ENCODE results near the gene SPATA18. TPM values are rescaled to one million over a fixed set of nuclear protein-coding genes. Genes with fewer than 3 reads are reported as not detected.

The SPATA18 gene
- total and polyA plus RNA-seq, 2 of the 8 experiments (the other 6 are each of a cell fraction or from before 2014, with no cell fraction given), result 1.4 to 2.4 TPM

DNA sequence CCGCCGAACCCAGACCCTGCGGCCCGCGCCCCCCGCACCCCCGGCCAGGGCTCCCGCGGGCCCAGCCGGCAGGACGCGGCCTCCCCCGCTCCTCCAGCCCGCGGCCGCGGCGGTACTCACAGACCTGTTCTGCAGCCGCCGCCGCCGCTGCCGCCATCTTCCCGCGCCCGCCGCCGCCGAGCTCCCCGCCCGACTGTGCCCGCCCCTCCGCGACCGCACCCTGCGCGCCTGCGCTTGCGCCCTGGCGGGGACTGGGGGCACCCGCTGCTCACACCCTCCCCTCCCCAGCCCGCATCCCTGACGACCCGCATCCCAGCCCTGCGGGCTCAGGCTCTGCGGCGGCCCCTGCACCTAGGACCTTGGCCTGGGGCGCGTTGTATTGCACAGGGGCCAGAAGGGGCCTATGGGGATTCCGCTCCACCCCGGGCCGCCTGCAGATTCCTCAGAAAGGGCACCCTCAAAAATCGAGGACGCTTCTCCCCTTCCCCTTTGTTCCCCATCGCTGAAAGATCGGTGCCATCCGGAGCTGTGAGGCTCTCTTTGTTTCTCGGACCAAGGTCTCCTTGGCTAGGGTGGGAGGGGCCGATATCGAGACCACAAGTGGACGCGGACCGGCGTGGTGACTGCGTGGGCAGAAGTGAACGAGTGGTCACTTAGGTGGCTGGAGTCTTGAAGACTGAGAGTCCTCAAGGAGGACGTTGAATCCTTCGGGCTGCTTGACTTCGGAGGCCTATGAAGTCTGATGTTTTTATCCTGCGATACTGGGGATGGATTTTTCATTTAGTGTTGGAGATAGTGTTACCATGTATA is 12.8 kb upstream of the SPATA18 start, which contains the start of gene SGCB:
SGCB (minus strand) TSS at position 197 of the 810 bp plus-strand sequence; CDS start at position 157, 40 bp downstream.
- Histone ChIP-seq H3K4ac (replicated peaks; ENCODE audit: insufficient read length, low read depth, low read length) (peak within 1 kb of the TSS; percentile 58), H2BK20ac (ENCODE audit: low read length) (no peak within 1 kb of the TSS), H2BK120ac (replicated peaks; ENCODE audit: low read depth, low read length) (no peak within 1 kb of the TSS), H3K14ac (ENCODE audit: insufficient read length) (no peak within 1 kb of the TSS), H3K4me3 (ENCODE audit: extremely low read depth in 1 of 4, insufficient read depth in 2 of 4, low read depth in 3 of 4, low read length in 4 of 4) (peak within 1 kb of the TSS; percentile 41 to 81 (median 68)), H3K9ac (replicated peaks in 1 of 4; ENCODE audit: extremely low read depth in 1 of 4, low read depth in 3 of 4, low read length in 3 of 4) (peak within 1 kb of the TSS; percentile 55 to 76 (median 70)), H3K23me2 (ENCODE audit: low read depth, low read length) (peaks cover 5% of the 10 kb centered on the region; the same call in 1 of the 2 replicates), H4K20me1 (replicated peaks in 1 of 2; ENCODE audit: control insufficient read depth in 1 of 2, insufficient read depth in 2 of 2, low read length in 2 of 2) (peaks cover 0 to 4% of the 10 kb centered on the region in 2 experiments), H2AFZ (ENCODE audit: low read length) (peak within 1 kb of the TSS; percentile 62), H3K23ac (ENCODE audit: insufficient read length) (no peak within 1 kb of the TSS), H2BK15ac (ENCODE audit: low read length) (peak within 1 kb of the TSS; percentile 67; the same call in 1 of the 2 replicates), H3K9me3 (ENCODE audit: insufficient read depth in 2 of 2, low read depth in 1 of 2, low read length in 1 of 2) (no peaks in the 10 kb centered on the region), H3K56ac (replicated peaks; ENCODE audit: insufficient read length, low read depth, low read length) (peak within 1 kb of the TSS; percentile 10), H3K27me3 (replicated peaks in 1 of 4; ENCODE audit: control insufficient read depth in 3 of 4, extremely low read depth in 1 of 4, insufficient read depth in 3 of 4, low read length in 3 of 4) (no peaks in the 10 kb centered on the region; a peak in 2 of 7 replicates), H3K79me1 (ENCODE audit: low read depth, low read length) (peaks cover 9% of the 10 kb centered on the region), H3K18ac (ENCODE audit: extremely low read depth, low read length) (peak within 1 kb of the TSS; percentile 68; the same call in 1 of the 2 replicates), H2BK5ac (ENCODE audit: low read depth, low read length) (peak within 1 kb of the TSS; percentile 55; the same call in 1 of the 2 replicates), H4K91ac (replicated peaks; ENCODE audit: insufficient read length, low read length) (peak within 1 kb of the TSS; percentile 91), H3K4me1 (replicated peaks in 1 of 4; ENCODE audit: control insufficient read depth in 3 of 4, insufficient read depth in 4 of 4, low read length in 3 of 4) (peaks cover 0 to 2% (median 0%) of the 10 kb centered on the region in 4 experiments; a peak in 1 of 7 replicates), H2AK5ac (ENCODE audit: low read depth, low read length) (no peak within 1 kb of the TSS; the same call in 1 of the 2 replicates), H3K79me2 (ENCODE audit: control insufficient read depth in 1 of 2, insufficient read depth in 2 of 2, low read length in 2 of 2) (peaks cover 0 to 28% of the 10 kb centered on the region in 2 experiments; a peak in 2 of 4 replicates), H4K5ac (ENCODE audit: insufficient read length, low read depth, low read length) (peak within 1 kb of the TSS; percentile 46), H3K36me3 (ENCODE audit: control insufficient read depth in 2 of 4, insufficient read depth in 4 of 4, low read length in 3 of 4) (no peaks in the 10 kb centered on the region), H3K27ac (ENCODE audit: low read depth, low read length) (peak within 1 kb of the TSS; percentile 52; the same call in 1 of the 2 replicates), H3K4me2 (ENCODE audit: insufficient read depth in 1 of 2, low read depth in 2 of 2, low read length in 2 of 2) (peak within 1 kb of the TSS; percentile 81 to 83), H2BK12ac (ENCODE audit: low read depth, low read length) (peak within 1 kb of the TSS; percentile 62), H4K8ac (ENCODE audit: extremely low read depth, insufficient read depth, low read length) (peak within 1 kb of the TSS; percentile 96)
- ChIA-PET CTCF (ENCODE audit: partially characterized antibody) (interaction anchor here (1.1 kb wide), 2 partner anchors 56 to 206 kb away, joined by 3 read pairs; no protein-coding TSS in a partner anchor), POLR2A (ENCODE audit: partially characterized antibody) (interaction anchor here (1.3 to 1.9 kb wide), 5 partner anchors 9 to 195 kb away, joined by 3 to 6 read pairs (median 6); partner anchors contain the start of genes DCUN1D4 and SPATA18)
- 10% methylated on average over 28 of the region's 70 CpGs; no CpG with 5 or more reads in 1 of the 2 experiments for WGBS, 2 experiments (ENCODE audit: extremely low coverage in 1 of 2, insufficient coverage in 1 of 2, insufficient read length in 1 of 2, insufficient replicate concordance in 2 of 2, low coverage in 1 of 2, low lambda C conversion rate in 2 of 2, missing lambda C conversion rate in 1 of 2)
- DNase-seq (ENCODE audit: low read depth in 1 of 2, low spot score in 2 of 2) (peak in 1 of 2 experiments; percentile 82), FAIRE-seq (no peak)
- TF ChIP-seq, protein P1, sequence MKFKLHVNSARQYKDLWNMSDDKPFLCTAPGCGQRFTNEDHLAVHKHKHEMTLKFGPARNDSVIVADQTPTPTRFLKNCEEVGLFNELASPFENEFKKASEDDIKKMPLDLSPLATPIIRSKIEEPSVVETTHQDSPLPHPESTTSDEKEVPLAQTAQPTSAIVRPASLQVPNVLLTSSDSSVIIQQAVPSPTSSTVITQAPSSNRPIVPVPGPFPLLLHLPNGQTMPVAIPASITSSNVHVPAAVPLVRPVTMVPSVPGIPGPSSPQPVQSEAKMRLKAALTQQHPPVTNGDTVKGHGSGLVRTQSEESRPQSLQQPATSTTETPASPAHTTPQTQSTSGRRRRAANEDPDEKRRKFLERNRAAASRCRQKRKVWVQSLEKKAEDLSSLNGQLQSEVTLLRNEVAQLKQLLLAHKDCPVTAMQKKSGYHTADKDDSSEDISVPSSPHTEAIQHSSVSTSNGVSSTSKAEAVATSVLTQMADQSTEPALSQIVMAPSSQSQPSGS (IDR thresholded peaks at IDR 0.05; ENCODE audit: low read length), result no peak
- TF ChIP-seq TAF1 (IDR thresholded peaks at IDR 0.05; ENCODE audit: low read depth, low read length) (peak; percentile 78), POLR2AphosphoS5 (IDR thresholded peaks at IDR 0.05; ENCODE audit: low read depth, low read length) (peak; percentile 41), SIN3A (conservative IDR thresholded peaks at IDR 0.05 in 1 of 2, IDR thresholded peaks at IDR 0.05 in 1 of 2; ENCODE audit: low read depth in 1 of 2, low read length in 2 of 2) (0 out of 4 replicates have a peak, but pooled peaks of 1 of the 2 experiments have one; percentile 12), SIRT6 (IDR thresholded peaks at IDR 0.05; ENCODE audit: low read length) (no peak), PHF8 (conservative IDR thresholded peaks at IDR 0.05; ENCODE audit: low read depth, low read length) (peak; percentile 69), JUN (IDR thresholded peaks at IDR 0.05; ENCODE audit: low read depth, low read length) (no peak), POLR2A (IDR thresholded peaks at IDR 0.05; ENCODE audit: control extremely low read depth in 1 of 2, low read depth in 2 of 2, low read length in 2 of 2) (peak; percentile 50 to 76), ZNF274 (IDR thresholded peaks at IDR 0.05; ENCODE audit: borderline replicate concordance, extremely low read depth, low read length) (no peak)

All from H1 (cell line).